Stimulated activated CD8-positive, alpha-beta memory T cell treated with anti-CD3 and anti-CD28 coated beads, Interleukin-4, amount 100 ng/mL, for 48 hours (primary cell): ENCODE measurements around the gene ILDR1.
"Not testable (repeated sequence)": the region's sequence is repeated elsewhere in the genome, so short reads cannot be mapped to it uniquely, and the experiment has no call there.

Experiments
- DNase-seq: peaks from one replicate; pipeline ENCODE4 v3.0.0-alpha.2; 2020

Gene ILDR1

GRCh38 chr3:121942116-121942786 lies 79.8 kb downstream of the ILDR1 start:
- DNase-seq: no peak

GRCh38 chr3:121941592-121941991 lies 80.5 kb downstream of the ILDR1 start:
- DNase-seq: no peak

GRCh38 chr3:121938141-121938855 lies 83.7 kb downstream of the ILDR1 start:
- DNase-seq: not testable (repeated sequence)
